ENCODE results near the gene BDP1.
"Not testable (repeated sequence)": the region's sequence is repeated elsewhere in the genome, so short reads cannot be mapped to it uniquely, and the experiment has no call there.

- not testable (repeated sequence) for TF ChIP-seq CTCF, POLR2A (IDR thresholded peaks at IDR 0.05)
Observed at GRCh38 chr5:71571811-71572210, 116.4 kb downstream of the BDP1 start.

Measured in testis (tissue), 2 donors.